HL-60 (cell line): ENCODE data around the gene PIK3R5.

ENCODE experiments used
- POLR2AphosphoS5 ChIP-seq: IDR thresholded peaks from 2 replicates; pipeline ENCODE4 v1.6.1; 2012; ENCODE audit warnings: low read depth
- SPI1 ChIP-seq: IDR thresholded peaks from 2 replicates; pipeline ENCODE4 v1.6.1; 2012; ENCODE audit warnings: low read depth, mild to moderate bottlenecking, borderline replicate concordance
- TF ChIP-seq, protein P1 (sequence below): IDR thresholded peaks from one replicate; pipeline ENCODE4 v1.5.1; 2011; ENCODE audit warnings: low read length, control low read depth, inconsistent platforms; ENCODE audit not compliant: insufficient read depth

- TF ChIP-seq, protein P1, sequence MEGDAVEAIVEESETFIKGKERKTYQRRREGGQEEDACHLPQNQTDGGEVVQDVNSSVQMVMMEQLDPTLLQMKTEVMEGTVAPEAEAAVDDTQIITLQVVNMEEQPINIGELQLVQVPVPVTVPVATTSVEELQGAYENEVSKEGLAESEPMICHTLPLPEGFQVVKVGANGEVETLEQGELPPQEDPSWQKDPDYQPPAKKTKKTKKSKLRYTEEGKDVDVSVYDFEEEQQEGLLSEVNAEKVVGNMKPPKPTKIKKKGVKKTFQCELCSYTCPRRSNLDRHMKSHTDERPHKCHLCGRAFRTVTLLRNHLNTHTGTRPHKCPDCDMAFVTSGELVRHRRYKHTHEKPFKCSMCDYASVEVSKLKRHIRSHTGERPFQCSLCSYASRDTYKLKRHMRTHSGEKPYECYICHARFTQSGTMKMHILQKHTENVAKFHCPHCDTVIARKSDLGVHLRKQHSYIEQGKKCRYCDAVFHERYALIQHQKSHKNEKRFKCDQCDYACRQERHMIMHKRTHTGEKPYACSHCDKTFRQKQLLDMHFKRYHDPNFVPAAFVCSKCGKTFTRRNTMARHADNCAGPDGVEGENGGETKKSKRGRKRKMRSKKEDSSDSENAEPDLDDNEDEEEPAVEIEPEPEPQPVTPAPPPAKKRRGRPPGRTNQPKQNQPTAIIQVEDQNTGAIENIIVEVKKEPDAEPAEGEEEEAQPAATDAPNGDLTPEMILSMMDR = no peak
- no peak for TF ChIP-seq POLR2AphosphoS5
- no peak for TF ChIP-seq SPI1
These were observed 65.3 kb downstream of the PIK3R5 start for GRCh38 chr17:8900207-8900606.
